OCI-LY3 (cell line): ENCODE data around the gene PSMD9.

Experiments used
- H2AFZ ChIP-seq: fragments of 200-600, 300-600 bp; shearing (Covaris generic); 2 replicates; pipeline ENCODE4 v1.6.0; 2014; ENCODE audit warnings: antibody characterized with exemption, low read depth, low read length
- H3K27ac ChIP-seq: fragments of 200-600, 300-600 bp; sonication (generic); 2 replicates; pipeline ENCODE4 v1.5.1; 2014; ENCODE audit warnings: mild to moderate bottlenecking, low read length, moderate library complexity, mixed read lengths
- H3K27me3 ChIP-seq: fragments of 200-600, 300-600 bp; sonication (generic); 2 replicates; pipeline ENCODE4 v1.6.1; 2014; ENCODE audit warnings: low read depth, low read length, mixed read lengths
- H3K36me3 ChIP-seq: fragments of 200-600, 300-600 bp; sonication (generic); replicated peaks from 2 replicates; pipeline ENCODE3; 2014; ENCODE audit warnings: low read depth, low read length, mixed read lengths
- H3K4me1 ChIP-seq: fragments of 300-600, 200-600 bp; sonication (generic); 2 replicates; pipeline ENCODE4 v1.6.1; 2014; ENCODE audit warnings: low read length, mixed read lengths
- H3K4me2 ChIP-seq: fragments of 200-600, 300-600 bp; sonication (generic); 2 replicates; pipeline ENCODE4 v1.6.1; 2014; ENCODE audit warnings: low read length, mixed read lengths
- H3K4me3 ChIP-seq: fragments of 300-600, 200-600 bp; sonication (generic); 2 replicates; pipeline ENCODE4 v1.5.1; 2014; ENCODE audit warnings: antibody characterized with exemption, mild to moderate bottlenecking, low read length, moderate library complexity
- H3K79me2 ChIP-seq: fragments of 300-600, 200-600 bp; shearing (Covaris generic); 2 replicates; pipeline ENCODE4 v1.6.1; 2014; ENCODE audit warnings: mild to moderate bottlenecking, low read length, mixed read lengths
- H3K9ac ChIP-seq: fragments of 300-600, 200-600 bp; shearing (Covaris generic); 2 replicates; pipeline ENCODE4 v1.6.0; 2014; ENCODE audit warnings: mild to moderate bottlenecking, low read length, moderate library complexity
- H3K9me3 ChIP-seq: fragments of 200-600, 300-600 bp; shearing (Covaris generic); 2 replicates; pipeline ENCODE4 v1.6.1; 2014; ENCODE audit warnings: low read length, mixed read lengths; ENCODE audit not compliant: insufficient read depth
- H4K20me1 ChIP-seq: fragments of 200-600, 300-600 bp; sonication (generic); 2 replicates; pipeline ENCODE4 v1.6.1; 2016; ENCODE audit warnings: low read length, mixed read lengths; ENCODE audit not compliant: insufficient read depth
- EZH2phosphoT487 ChIP-seq: fragments of 200-600 bp; shearing (Covaris generic); IDR thresholded peaks from 2 replicates; pipeline ENCODE4 v1.6.1; 2018; ENCODE audit warnings: antibody characterized with exemption, mixed run types, low read depth
- TF ChIP-seq, protein P1 (sequence below): fragments of 200-600, 300-600 bp; sonication (generic); IDR thresholded peaks from 2 replicates; pipeline ENCODE4 v1.5.1; 2014; ENCODE audit warnings: antibody characterized with exemption, low read length, low read depth

Gene PSMD9

DNA sequence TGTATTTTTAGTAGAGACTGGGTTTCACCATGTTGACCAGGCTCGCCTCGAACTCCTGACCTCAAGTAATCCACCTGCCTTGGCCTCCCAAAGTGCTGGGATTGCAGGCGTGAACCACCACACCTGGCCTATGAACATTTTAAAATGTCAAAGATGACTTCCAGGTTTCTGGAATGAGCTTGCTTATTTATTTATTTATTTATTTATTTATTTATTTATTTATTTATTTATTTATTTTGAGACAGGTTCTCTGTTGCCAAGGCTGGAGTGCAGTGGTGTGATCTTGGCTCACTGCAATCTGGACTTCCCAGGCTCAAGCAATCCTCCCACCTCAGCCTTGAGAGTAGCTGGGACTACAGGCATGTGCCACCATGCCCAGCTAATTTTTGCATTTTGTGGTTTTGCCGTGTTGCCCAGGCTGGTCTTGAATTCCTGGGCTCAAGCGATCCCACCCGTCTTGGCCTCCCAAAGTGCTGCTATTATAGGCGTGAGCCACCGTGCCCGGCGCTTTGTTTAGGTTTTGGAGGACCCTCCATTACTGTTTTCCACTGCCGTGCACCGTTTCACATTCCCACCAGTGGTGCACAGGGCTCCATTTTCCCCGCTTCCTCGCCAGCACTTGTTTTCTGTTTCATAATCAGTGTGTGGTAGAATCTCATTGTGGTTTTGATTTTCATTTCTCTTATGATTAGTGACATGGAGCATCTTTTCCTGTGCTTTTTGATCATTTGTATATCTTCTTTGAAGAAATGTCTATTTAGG lies 23.4 kb downstream of the PSMD9 start:
- no peak overlapping the region for H3K4me3 ChIP-seq
- H2AFZ ChIP-seq: no peak overlapping the region
- H3K27me3 ChIP-seq: no peaks in the 10 kb centered on the region
- H3K4me2 ChIP-seq: peak overlapping the region; percentile 4; the same call in 1 of the 2 replicates
- peaks cover 13% of the 10 kb centered on the region for H3K36me3 ChIP-seq
- no peaks in the 10 kb centered on the region for H3K79me2 ChIP-seq
- no peak overlapping the region for H3K27ac ChIP-seq
- H3K9me3 ChIP-seq: no peaks in the 10 kb centered on the region
- H4K20me1 ChIP-seq: no peaks in the 10 kb centered on the region
- H3K4me1 ChIP-seq: peaks cover 9% of the 10 kb centered on the region
- H3K9ac ChIP-seq: no peak overlapping the region
- TF ChIP-seq EZH2phosphoT487: no peak
- TF ChIP-seq, protein P1, sequence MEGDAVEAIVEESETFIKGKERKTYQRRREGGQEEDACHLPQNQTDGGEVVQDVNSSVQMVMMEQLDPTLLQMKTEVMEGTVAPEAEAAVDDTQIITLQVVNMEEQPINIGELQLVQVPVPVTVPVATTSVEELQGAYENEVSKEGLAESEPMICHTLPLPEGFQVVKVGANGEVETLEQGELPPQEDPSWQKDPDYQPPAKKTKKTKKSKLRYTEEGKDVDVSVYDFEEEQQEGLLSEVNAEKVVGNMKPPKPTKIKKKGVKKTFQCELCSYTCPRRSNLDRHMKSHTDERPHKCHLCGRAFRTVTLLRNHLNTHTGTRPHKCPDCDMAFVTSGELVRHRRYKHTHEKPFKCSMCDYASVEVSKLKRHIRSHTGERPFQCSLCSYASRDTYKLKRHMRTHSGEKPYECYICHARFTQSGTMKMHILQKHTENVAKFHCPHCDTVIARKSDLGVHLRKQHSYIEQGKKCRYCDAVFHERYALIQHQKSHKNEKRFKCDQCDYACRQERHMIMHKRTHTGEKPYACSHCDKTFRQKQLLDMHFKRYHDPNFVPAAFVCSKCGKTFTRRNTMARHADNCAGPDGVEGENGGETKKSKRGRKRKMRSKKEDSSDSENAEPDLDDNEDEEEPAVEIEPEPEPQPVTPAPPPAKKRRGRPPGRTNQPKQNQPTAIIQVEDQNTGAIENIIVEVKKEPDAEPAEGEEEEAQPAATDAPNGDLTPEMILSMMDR: no peak

DNA sequence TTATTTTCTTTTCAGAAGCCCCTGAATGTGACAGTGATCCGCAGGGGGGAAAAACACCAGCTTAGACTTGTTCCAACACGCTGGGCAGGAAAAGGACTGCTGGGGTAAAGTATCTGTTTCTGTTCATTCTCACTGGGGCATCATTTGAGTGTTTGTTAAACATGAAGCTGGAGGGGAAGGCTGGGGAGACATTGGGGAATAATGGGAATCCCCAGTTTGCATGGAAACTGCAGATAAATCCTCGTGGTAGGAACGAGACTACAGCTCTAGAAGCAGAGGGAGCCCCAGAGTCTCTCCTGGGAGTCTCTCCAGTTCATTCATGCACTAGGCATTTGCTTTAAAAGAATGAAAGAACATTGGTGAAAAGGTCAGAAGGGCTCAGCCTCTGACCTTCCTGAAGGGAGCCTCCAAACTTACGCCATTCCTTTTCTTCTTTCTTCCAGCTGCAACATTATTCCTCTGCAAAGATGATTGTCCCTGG lies 27.3 kb downstream of the PSMD9 start:
- Histone ChIP-seq H3K4me1 (peaks cover 23% of the 10 kb centered on the region), H3K27ac (no peak overlapping the region)

DNA sequence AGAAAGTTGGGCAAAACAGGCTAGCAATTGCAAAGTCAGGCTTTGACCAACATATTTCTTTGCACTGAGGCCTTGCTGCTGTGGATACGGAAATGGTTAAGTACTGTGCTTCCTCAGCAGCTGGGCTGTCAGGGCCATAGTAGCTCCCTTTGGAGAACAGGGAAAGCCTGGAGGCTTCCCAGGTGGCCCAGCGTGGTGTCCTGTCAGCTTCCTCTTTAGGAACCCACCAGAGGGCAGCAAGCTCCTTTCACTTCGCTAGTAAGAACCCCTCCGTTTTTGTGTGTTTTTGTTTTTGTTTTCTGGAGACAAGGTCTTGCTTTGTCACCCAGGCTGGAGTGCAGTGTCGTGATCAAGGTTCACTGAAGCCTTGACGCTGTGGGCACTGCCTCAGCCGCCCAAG lies 28.1 kb downstream of the PSMD9 start:
- H3K36me3 ChIP-seq: peaks cover 18% of the 10 kb centered on the region
- H3K79me2 ChIP-seq: no peaks in the 10 kb centered on the region
- H3K27me3 ChIP-seq: no peaks in the 10 kb centered on the region
- H3K9me3 ChIP-seq: no peaks in the 10 kb centered on the region
- no peak overlapping the region for H3K4me2 ChIP-seq
- H3K9ac ChIP-seq: no peak overlapping the region
- H2AFZ ChIP-seq: no peak overlapping the region
- H3K4me1 ChIP-seq: peaks cover 23% of the 10 kb centered on the region
- no peaks in the 10 kb centered on the region for H4K20me1 ChIP-seq
- H3K4me3 ChIP-seq: no peak overlapping the region
- TF ChIP-seq EZH2phosphoT487: no peak
- TF ChIP-seq, protein P1: peak; percentile 58
- H3K27ac ChIP-seq: no peak overlapping the region

More for the DNA sequence above, 27.3 kb downstream of the PSMD9 start:
- TF ChIP-seq EZH2phosphoT487: no peak
- Histone ChIP-seq H3K27me3 (no peaks in the 10 kb centered on the region), H2AFZ (no peak overlapping the region), H3K4me3 (no peak overlapping the region), H3K4me2 (no peak overlapping the region), H3K79me2 (no peaks in the 10 kb centered on the region), H4K20me1 (no peaks in the 10 kb centered on the region), H3K9ac (no peak overlapping the region), H3K9me3 (no peaks in the 10 kb centered on the region), H3K36me3 (peaks cover 21% of the 10 kb centered on the region)

DNA sequence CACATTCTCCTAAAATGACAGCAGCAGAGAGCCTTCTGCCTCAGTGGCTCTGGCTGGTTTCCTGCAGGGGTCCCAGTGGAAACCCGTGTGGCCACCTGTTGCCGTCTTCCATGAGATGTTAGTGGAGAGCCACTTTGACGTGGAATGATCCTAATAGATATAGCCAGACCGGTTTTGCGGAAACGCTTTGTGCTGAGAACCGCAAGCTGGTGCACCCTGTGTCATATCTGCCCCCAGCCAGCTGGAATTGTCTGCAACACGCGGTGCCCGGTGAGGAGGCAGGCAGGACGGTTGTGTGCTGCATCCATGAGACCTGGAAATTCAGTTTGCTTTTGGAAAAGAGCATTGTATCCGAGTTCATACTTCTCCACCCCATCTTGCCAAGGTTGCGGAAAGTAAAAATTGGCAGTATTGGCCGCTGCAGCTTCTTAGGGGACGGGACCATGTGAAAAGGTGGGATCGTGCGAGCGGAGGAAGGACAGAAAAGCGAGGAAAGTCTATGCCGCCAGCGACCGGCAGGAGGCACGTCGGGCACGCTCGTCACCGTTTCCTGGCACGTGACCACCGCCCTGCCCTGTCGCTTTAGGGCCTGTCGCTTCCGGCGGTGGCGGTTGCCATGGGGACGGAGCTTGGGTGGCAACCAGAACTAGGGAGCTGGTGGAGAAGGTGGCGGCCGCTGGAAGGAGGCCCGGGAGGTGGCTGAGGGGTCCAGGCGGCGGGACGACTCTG lies 29.5 kb downstream of the PSMD9 start, which contains the start of gene CFAP251:
CFAP251 (plus strand) TSS at position 643 of the 729 bp plus-strand sequence. CDS start 2,714 bp downstream, outside the sequence.
- no peaks in the 10 kb centered on the region for H3K27me3 ChIP-seq
- H3K27ac ChIP-seq: peak within 1 kb of the TSS; percentile 8; the same call in 1 of the 2 replicates
- no peak for TF ChIP-seq EZH2phosphoT487
- TF ChIP-seq, protein P1: peak; percentile 56
- peak within 1 kb of the TSS; percentile 89 for H3K4me2 ChIP-seq
- no peaks in the 10 kb centered on the region for H3K79me2 ChIP-seq
- no peaks in the 10 kb centered on the region for H4K20me1 ChIP-seq
- peaks cover 15% of the 10 kb centered on the region for H3K4me1 ChIP-seq
- H3K9ac ChIP-seq: peak within 1 kb of the TSS; percentile 67
- H3K36me3 ChIP-seq: peaks cover 16% of the 10 kb centered on the region
- peak within 1 kb of the TSS; percentile 85 for H3K4me3 ChIP-seq
- H2AFZ ChIP-seq: peak within 1 kb of the TSS; percentile 35; the same call in 1 of the 2 replicates
- no peaks in the 10 kb centered on the region for H3K9me3 ChIP-seq
